GM19351 (cell line): Measurements from ENCODE around the gene PAGR1.
"Not testable (repeated sequence)": the region's sequence is repeated elsewhere in the genome, so short reads cannot be mapped to it uniquely, and the experiment has no call there.

Experiments used
- ATAC-seq: cut with Tn5 transposase; IDR thresholded peaks from one replicate; pipeline ENCODE4 v1.9.1; 2021; ENCODE audit warnings: mild to moderate bottlenecking, moderate library complexity; ENCODE audit not compliant: unreplicated experiment

PAGR1 gene

DNA sequence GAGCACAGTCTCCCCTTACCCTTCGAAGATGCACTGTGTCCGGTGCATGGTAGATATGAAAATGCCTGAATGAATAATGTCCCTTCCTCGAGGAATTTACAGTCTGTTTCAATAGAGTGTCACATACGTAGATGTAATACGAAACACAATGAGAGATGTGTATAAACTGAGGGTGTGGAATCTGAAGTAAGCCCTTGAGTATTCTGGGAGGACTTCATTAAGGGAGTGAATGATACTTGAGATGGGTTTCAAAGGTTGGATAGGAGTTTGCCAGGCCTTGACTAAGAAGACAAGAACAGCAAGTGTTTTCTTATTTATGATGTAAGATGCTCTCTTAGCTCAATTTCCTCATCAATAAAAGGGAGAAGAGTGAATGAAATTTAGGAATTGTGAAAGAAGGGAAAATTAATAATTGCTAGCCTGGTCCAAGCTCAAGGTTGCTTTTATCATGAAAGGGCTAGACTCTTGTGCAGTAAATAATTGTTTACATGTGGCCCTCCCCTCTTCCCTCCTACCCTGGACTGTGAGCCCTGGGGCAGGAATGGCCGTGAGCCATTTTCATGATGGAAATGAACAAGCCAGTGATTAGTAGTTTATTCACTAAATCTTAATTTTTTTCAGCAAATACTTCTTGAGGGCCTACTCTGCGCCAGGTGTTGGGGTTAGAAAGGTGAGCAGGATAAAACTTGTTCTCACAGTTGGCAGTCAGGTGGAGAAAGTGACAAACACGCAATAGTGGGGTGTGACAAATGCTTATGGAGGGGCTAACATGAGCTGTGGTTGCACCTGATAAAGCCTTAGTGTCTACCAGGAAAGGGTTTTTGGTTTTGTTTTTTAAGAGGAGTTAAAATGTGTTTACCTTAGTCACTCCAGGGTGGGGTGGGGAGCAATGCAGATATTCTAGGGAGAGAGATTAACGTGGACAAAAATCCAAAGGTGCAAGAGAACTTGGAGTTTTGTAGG, 23.8 kb upstream of the PAGR1 start:
- no peak for ATAC-seq

DNA sequence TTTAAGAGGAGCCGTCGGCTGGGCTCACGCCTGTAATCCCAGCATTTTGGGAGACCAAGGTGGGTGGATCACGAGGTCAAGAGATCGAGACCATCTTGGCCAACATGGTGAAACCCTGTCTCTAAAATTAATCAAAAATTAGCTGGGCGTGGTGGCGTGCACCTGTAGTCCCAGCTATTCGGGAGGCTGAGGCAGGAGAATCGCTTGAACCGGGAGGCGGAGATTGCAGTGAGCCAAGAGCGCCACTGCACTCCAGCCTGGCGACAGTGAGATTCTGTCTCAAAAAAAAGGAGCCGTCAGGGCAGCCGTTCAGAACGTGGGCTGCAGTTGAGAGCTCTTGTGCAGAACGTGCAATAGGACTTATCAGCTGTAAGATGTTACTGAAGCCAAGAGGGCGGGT, 22.8 kb upstream of the PAGR1 start:
- not testable (repeated sequence) for ATAC-seq

DNA sequence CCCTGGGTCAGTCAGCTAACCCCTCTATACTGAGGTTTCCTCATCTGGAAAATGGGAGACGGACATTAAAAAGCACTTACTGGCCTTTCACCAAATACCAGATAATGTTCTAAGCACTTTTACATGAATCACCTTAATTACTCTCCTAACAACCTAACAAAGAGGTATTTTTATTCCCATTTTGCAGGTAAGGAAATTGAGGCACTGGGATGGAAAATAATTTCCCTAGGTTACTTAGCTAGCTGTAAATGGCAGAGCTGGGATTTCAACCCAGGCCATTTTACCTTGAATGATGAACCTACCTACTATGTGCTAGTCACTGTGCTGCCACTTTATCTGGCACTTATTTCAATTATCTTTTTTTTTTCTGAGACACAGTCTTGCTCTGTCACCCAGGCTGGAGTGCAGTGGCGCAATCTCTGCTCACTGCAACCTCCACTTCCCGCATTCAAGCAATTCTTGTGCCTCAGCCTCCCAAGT, 21.7 kb upstream of the PAGR1 start:
- no peak for ATAC-seq

DNA sequence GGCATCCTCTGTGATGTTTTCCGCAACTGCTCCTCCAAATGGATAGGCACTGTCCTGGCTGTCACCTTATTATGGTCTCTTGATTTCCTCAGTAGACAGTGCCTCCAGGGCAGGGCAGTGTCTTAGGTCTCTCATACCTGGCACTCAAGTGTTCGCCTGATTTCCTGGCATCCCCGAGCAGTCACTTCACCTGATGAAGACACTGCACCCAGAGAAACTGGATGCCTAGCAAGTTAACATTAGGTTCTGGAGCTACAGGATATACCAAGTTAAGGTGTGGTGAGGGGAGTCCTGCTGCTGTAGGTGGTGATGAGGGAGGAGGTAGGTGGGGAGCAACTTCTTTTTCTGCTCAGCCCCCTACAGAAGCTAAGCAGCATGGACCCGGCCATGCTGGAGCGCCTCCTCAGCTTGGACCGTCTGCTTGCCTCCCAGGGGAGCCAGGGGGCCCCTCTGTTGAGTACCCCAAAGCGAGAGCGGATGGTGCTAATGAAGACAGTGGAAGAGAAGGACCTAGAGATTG, 13.5 kb upstream of the PAGR1 start:
- ATAC-seq: no peak

DNA sequence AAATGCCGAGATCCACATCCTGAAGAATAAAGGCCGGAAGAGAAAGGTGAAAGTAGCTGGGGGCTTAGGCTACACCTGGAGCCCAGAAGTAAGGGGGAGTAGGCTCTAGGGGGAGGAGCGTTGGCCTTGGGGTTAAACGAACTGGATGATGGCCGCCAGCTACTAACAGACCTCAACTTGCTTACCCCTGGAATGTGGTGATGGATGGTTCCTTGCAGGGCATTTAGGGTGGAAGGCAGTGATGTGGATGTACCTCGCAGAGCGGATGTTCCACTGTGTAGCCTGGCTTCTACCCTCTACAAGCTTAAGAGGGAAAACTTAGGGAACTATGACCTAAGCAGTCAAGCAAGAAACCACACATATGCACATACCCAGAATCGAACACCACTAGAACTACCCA, 11.9 kb upstream of the PAGR1 start:
- ATAC-seq: no peak

DNA sequence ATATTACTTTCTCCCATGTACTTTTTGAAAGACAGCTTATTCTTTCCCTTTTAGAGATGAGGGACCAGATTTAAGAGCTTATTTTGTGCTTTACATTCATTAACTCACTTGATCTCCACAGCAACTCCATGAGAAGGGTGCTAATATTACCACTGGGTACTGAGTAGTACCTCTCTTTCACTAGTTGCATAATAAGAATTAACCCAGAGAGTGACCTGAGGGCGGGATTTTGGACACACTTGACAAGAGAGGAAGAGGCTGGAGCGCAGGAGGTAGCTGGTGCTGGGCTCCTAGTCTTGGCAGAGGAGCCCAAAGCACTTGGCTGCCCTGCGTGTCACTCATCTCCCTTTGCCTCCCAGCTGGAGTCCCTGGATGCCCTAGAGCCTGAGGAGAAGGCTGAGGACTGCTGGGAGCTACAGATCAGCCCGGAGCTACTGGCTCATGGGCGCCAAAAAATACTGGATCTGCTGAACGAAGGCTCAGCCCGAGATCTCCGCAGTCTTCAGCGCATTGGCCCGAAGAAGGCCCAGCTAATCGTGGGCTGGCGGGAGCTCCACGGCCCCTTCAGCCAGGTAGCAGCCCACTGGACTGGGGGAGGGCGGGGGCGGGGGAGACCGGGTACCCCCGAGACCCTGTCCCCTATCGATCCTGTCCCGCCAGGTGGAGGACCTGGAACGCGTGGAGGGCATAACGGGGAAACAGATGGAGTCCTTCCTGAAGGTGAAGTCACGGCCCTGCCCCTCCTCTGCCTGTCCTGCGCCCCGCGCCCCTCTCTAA, 11.3 kb upstream of the PAGR1 start:
- ATAC-seq: no peak

DNA sequence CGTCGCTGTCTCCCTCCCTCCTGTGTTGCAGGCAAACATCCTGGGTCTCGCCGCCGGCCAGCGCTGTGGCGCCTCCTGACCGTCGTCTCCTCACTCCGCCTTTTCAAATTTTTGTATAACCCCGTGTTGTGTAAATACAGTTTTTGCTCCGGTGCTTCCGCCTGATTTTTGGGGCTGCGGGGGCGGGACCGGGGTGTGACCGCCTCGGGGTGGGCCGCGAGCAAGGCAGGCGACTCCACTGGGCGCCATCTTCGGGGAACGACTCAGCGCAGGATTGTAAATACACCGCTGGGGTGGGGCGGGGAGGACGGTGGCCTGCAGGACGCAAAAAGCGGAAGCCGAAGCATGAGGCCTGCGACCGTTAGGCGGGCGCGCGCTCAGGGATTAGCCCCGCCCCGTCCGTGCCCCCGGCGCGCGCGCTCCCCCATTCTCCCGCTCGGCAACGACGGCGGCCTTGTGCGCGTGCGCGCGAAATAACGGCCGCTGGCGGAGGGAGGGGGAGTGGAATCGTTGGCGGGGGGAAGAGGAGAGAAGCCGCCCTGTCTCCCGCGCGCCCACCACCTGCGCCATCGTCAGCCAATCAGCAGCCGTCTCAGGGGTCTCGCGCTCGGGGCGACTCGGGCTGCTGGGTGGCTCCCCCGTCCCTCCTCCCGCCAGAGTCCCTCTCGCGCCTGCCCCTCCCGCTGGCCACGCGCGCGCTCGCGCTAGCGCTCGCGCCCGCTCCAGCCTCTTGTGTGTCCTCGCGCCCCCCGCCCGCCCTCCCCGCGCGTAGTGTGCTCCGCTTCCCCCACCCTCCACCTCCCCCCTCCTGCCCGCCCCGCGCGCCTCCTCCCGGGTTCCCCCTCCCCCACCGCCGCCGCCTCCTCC, 10.5 kb upstream of the PAGR1 start:
- peak; percentile 56 for ATAC-seq

DNA sequence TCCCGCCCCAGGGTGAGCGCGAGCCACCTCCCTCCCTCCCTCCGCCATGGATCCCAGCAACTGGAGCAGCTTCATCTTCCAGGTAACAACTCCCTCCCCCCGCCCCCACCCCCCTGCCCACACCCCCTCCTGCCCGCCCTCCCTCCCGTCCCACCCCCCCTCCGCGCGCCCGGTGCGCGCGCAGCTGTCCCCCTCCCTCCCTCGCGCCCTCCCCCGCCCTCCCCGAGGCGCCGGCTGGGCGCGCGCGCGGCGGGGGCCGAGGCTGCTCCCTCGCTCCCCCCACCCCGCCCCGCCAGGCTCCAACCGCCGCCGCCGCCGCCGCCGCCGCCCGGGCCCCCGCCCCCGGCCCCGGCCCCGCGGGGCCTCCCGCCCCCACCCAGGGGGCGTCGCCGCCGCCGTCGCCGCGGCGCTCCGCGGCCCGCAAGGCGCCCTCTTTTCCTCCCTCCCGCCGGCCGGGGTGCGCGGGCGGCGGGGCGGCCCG, 9.8 kb upstream of the PAGR1 start, which contains the start of gene MAZ:
MAZ (plus strand) TSS at position 431 of the 481 bp plus-strand sequence. CDS start 173 bp downstream, outside the sequence.
- ATAC-seq: no peak

DNA sequence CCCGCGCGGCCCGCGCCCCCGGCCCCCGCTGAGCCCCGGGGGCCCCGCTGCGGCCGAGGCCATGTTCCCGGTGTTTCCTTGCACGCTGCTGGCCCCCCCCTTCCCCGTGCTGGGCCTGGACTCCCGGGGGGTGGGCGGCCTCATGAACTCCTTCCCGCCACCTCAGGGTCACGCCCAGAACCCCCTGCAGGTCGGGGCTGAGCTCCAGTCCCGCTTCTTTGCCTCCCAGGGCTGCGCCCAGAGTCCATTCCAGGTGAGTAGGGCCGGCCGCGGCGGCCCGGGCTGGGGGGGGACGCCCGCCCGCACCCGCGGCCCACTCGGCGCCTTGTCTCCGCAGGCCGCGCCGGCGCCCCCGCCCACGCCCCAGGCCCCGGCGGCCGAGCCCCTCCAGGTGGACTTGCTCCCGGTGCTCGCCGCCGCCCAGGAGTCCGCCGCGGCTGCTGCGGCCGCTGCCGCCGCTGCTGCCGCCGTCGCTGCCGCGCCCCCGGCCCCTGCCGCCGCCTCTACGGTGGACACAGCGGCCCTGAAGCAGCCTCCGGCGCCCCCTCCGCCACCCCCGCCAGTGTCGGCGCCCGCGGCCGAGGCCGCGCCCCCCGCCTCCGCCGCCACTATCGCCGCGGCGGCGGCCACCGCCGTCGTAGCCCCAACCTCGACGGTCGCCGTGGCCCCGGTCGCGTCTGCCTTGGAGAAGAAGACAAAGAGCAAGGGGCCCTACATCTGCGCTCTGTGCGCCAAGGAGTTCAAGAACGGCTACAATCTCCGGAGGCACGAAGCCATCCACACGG, 9.1 kb upstream of the PAGR1 start:
- ATAC-seq: no peak

DNA sequence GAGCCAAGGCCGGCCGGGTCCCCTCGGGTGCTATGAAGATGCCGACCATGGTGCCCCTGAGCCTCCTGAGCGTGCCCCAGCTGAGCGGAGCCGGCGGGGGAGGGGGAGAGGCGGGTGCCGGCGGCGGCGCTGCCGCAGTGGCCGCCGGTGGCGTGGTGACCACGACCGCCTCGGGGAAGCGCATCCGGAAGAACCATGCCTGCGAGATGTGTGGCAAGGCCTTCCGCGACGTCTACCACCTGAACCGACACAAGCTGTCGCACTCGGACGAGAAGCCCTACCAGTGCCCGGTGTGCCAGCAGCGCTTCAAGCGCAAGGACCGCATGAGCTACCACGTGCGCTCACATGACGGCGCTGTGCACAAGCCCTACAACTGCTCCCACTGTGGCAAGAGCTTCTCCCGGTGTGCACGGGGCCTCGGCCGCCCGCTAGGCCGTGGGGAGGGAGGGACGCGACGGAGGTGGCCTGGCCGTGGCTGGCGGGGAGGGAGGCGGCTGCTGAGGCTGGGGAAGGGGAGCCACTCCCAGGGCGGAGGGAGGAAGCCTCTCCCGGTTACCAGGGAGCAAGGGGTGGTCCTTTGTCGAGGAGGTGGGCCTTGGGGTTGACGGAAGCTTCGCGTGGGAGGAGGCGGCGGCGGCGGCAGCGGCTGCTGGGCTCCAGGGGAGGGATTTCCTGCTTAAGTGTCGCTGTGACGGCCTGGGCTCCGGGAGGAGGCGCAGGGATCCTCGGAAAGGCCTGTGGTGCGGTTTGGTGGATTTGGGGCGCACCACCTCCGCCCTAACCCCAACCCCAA, 8.3 kb upstream of the PAGR1 start:
- ATAC-seq: no peak

DNA sequence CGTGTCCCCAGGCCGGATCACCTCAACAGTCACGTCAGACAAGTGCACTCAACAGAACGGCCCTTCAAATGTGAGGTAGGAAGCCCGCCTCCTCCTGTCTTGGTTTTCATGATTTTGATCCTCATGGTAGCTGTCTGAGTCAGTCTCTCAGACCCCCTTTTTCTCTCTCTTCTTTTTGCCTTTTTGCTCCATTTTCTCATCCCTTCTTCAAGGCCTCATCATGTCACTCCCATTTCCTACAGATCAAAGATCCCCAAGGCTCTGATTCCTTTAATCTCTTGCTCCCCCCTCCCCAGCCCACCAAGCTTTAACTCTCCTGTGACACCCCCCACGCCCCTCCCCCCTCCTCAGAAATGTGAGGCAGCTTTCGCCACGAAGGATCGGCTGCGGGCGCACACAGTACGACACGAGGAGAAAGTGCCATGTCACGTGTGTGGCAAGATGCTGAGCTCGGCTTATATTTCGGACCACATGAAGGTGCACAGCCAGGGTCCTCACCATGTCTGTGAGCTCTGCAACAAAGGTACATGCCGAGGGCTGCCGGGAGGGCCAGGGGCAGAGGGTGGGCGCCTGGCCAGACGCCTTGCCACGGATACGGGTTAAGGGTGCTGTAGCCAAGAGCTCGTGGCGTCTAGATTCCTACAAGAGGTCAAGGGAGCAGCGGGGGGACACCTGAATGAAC, 7.6 kb upstream of the PAGR1 start:
- ATAC-seq: no peak

DNA sequence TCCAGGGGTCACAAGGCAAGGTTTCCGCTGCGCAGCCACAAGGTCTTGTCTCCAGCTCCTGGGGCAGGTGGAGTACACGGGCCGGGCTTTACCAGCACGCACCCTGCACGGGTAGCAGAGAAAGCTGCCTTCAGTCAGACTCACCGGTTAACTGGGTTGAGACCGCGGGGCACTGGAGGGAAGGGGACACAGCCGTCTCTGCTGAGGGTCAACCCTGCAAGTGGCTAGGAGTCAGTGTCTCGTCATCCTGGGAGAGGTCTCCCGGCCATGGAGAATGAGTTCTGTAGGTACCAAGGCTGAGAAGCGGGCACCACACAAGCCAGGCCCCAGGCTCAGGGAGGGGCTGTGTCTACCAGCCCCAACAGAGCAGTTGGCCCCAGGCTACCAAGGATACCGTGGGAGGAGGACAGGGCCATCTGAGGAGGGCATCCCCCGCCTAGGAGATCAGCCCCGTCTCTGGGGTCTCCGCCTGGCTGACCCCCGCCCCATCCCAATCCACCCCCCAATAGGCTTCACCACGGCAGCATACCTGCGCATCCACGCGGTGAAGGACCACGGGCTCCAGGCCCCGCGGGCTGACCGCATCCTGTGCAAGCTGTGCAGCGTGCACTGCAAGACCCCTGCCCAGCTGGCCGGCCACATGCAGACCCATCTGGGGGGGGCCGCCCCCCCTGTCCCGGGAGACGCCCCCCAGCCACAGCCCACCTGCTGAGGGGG, 6.8 kb upstream of the PAGR1 start:
- ATAC-seq: no peak

DNA sequence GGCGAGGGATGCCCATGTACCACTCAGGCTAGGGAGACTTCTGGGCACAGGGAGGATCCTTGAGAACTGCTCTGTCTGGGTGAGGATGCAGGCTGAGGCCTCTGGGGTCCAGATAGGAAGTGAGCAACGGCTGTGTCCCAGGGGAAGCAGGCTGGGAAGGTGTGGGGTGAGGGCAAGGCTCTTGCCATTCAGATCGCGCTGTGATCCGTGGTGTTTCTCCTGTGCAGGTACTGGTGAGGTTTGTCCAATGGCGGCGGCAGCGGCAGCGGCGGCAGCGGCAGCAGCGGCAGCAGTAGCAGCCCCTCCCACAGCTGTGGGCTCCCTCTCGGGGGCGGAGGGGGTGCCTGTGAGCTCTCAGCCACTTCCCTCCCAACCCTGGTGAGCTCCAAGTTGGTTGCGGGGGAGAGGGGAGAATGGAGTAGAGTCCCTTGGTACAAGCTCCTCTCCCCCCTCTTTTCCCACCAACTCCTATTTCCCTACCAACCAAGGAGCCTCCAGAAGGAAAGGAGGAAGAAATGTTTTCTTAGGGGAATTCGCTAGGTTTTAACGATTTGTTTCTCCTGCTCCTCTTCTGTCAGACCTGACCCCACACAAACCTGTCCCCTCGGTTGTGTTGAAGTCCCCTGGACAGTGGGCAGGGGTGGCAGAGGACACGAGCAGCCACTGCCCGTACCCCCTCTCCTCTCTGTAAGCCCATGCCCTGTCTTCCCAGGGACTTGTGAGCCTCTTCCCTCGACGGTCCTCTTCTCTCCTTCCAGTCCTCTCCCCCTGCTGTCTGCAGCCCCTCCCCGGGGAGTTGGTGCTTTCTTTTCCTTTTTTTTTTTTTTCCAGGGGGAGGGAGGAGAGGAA, 5.9 kb upstream of the PAGR1 start:
- ATAC-seq: no peak

DNA sequence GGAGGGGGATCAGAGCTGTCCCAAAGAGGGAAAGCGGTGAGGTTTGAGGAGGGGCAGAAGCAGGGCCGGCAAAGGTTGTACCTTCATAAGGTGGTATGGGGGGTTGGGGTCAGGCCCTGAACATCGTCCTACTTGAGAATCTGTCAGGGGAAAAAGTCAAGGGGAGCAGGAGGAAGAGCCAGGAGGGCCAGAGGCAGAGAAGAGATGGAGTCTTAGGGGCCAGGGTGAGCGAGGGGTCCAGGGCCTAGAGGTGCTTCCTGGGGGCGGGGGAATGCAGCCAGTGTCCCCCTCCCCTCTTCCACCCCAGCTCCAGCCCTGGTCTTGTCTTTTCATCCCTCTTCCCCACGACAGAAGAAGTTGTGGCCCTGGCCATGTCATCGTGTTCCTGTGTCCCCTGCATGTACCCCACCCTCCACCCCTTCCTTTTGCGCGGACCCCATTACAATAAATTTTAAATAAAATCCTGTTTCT, 5.2 kb upstream of the PAGR1 start:
- ATAC-seq: no peak

DNA sequence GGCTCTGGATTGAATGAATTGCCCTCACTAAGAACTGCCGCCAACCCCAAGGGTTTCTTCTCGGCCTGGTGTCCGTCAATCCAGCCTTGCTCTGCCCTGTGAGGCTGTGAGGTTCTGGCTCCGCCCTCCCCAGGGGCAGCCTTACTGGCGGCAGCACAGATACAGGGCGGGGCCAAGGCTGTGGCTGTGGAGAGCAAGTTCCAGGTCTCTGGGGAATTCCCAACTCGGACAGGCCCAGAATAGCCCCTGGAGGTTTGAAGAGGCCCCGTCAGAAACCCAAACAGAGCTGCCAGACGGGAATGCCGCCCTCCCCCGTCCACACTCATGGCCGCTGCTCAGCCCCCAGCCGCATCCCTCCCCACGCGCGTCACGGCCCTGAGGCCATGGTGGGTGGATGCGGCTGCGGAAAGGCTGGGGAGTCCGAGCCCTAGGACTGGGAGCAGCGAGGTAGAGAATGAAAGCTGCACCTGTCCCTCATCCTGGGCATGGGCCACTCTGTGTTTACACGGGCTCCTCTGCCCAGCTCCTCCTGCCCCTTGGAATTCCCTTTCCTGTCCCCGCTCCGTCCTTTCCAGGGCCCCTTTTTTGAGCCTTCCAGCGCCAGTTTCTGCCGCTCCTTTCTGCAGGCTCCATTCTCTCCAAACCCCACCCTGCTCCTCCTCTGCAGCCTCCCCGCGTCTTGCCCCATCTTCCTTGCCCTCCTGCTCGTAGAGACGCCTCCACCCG, 4.6 kb upstream of the PAGR1 start:
- peak; percentile 46 for ATAC-seq
